ENCODE data around the gene MRPS10.
"Not testable (repeated sequence)": the region's sequence is repeated elsewhere in the genome, so short reads cannot be mapped to it uniquely, and the experiment has no call there.

MRPS10 gene

GRCh38 chr6:42171813-42172581 is 45.7 kb downstream of the MRPS10 start:
- DNase-seq = no peak

- DNase-seq = not testable (repeated sequence)
Observed at GRCh38 chr6:42169780-42170179, 47.9 kb downstream of the MRPS10 start.

GRCh38 chr6:42168650-42169049 is 49.0 kb downstream of the MRPS10 start:
- no peak for DNase-seq

- DNase-seq = peak; percentile 83
Observed at GRCh38 chr6:42166444-42167141, 51.1 kb downstream of the MRPS10 start.

GRCh38 chr6:42165016-42165415 is 52.6 kb downstream of the MRPS10 start:
- DNase-seq = no peak

GRCh38 chr6:42163981-42164380 is 53.7 kb downstream of the MRPS10 start:
- no peak for DNase-seq

GRCh38 chr6:42162812-42163211 is 54.8 kb downstream of the MRPS10 start:
- no peak for DNase-seq

GRCh38 chr6:42162384-42162783 is 55.3 kb downstream of the MRPS10 start:
- no peak for DNase-seq

GRCh38 chr6:42159431-42160024 is 58.1 kb downstream of the MRPS10 start:
- no peak for DNase-seq

- DNase-seq = no peak
Observed at GRCh38 chr6:42158631-42159030, 59.0 kb downstream of the MRPS10 start.

GRCh38 chr6:42158011-42158410 is 59.6 kb downstream of the MRPS10 start:
- DNase-seq = no peak

Data from hematopoietic multipotent progenitor cell treated with erythropoietin and hydrocortisone succinate and interleukin-3 and kit ligand, for 8 days (in vitro differentiated cells).